Metanephros (tissue), 2 donors: ENCODE results near the gene CCL19. TPM values are rescaled to one million over a fixed set of nuclear protein-coding genes. Genes with fewer than 3 reads are reported as not detected.

Source experiments
- small RNA-seq: library from RNA; depleted of rRNA; stranded (forward); fragments of <200 nt; gene quantifications from one replicate; pipeline ENCODE3, GENCODE V24; 2014; ENCODE audit warnings: low replicate concordance
- total RNA-seq: library from RNA; depleted of rRNA; stranded (reverse); fragments of >200 nt; gene quantifications from one replicate; pipeline ENCODE4 v1.2.3, GENCODE V29; 2014

The CCL19 gene
- 0.41 TPM for total RNA-seq

GRCh38 chr9:34690983-34691935 is at the start of gene CCL19:
Gene CCL19, minus strand, starts transcription at chr9:34691276. Its CDS starts 137 bp downstream, at chr9:34691139.

GRCh38 chr9:34710023-34710422 is 18.9 kb upstream of the CCL19 start, which contains the start of gene CCL21:
Gene CCL21, minus strand, starts transcription at chr9:34710136. Its CDS starts 70 bp downstream, at chr9:34710066.

GRCh38 chr9:34662526-34663302 is 28.4 kb downstream of the CCL19 start, which contains the start of gene CCL27:
Gene CCL27, minus strand, starts transcription at chr9:34662657. Its CDS starts 24 bp downstream, at chr9:34662633.

DNA sequence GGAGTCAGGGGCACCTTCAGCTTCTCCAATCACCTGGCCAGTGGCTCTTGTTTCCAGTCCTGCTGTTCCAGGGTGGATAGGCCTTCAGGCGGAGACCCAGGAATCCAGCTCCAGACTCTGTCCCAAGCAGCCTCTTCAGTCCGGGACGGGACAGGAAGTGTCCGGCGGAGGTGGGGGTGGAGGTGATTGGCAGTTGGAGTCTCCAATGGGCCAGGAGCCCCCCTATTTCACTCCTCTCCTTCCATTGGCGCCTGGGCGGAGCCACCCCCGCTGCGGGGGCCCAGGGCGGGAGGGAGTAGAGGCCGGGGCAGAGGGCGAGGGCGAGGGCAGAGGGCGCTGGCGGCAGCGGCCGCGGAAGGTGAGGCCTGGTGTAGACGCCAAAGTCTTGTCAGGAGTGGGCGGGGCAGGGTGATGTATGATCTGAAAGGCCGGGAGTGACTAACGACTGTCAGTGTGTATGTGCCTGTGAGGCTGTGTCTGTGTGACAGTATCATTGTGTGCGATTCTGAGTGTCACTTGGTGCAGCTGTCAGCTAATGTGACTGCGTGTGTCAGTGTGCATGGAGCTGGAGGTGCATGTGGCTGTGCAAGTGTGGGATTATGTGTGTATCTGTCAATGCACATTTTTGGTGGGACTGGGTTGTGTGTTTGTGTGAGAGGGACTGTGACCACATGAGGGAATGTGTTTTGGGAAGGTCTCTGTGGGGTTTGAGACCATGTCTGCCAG is 39.0 kb downstream of the CCL19 start, which contains the start of gene IL11RA:
Gene IL11RA, plus strand, starts transcription at position 310 of the 726 bp plus-strand sequence. CDS start 3,033 bp downstream, outside the sequence.

DNA sequence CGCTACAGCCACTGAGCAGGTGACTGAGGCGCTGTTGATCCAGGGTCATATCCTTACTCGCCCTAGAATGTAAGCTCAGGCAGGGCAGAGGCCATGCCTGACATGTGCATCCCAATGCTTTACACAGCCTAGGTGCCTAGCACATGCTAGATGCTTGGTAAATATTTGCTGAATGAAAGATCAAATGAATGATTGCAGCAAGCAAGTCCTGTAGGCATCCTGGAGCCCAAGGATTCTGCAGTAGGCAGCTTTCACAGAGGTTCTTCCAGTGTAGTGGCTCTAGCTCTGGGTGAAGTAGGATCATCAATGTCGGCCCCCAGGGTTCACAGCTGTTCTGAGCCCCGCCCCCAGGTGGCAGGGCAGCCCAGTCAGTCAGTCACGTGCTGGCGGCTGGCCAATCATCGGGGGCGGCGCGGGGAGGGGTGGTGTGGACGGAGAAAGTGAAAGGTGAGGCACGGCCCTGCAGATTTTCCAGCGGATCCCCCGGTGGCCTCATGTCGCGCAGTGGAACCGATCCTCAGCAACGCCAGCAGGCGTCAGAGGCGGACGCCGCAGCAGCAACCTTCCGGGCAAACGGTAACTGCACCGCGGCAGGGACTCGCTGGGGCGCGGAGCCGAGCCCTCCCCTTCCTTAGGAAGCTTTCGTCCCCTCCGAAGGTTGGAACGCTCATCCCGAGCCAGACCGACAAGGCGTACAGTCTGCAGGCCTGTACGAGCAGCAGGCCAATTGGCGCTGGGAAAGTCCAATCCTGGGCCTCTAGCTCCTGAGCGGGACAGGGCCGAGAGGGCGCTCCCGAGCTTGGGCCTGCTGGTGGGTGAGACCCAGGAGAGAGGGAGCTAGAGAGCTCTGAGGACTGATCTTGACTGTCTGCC is 44.6 kb downstream of the CCL19 start, which contains the start of gene GALT:
Gene GALT, plus strand, starts transcription at position 465 of the 873 bp plus-strand sequence. Its CDS starts 30 bp downstream, at position 495.

Small RNA genes lying within 50 kb of the gene (small RNA-seq; reads per million reads assigned to genes)
- not detected for gene CCL27

Other genes starting within 250 kb of the CCL19 start
- gene FAM219A, start 232.7 kb downstream of the CCL19 start, total RNA-seq, result 8.3 TPM
- gene DNAI1, start 232.5 kb downstream of the CCL19 start, total RNA-seq, result 1.3 TPM
- 0.41 TPM for gene ENHO, start 168.3 kb downstream of the CCL19 start, total RNA-seq
- 19.5 TPM for gene CNTFR, start 101.6 kb downstream of the CCL19 start, total RNA-seq
- gene RPP25L, start 79.2 kb downstream of the CCL19 start, total RNA-seq, result 40.9 TPM
- 71.1 TPM for gene DCTN3, start 70.8 kb downstream of the CCL19 start, total RNA-seq
- gene ARID3C, start 62.2 kb downstream of the CCL19 start, total RNA-seq, result 0.12 TPM
- 35.7 TPM for gene SIGMAR1, start 53.5 kb downstream of the CCL19 start, total RNA-seq
- gene GALT, start 44.6 kb downstream of the CCL19 start, total RNA-seq, result 64.3 TPM
- gene IL11RA, start 39.1 kb downstream of the CCL19 start, total RNA-seq, result 35.5 TPM
- gene CCL27, start 28.6 kb downstream of the CCL19 start, total RNA-seq, result not detected
- gene CCL21, start 18.9 kb upstream of the CCL19 start, total RNA-seq, result 26.2 TPM